Activated CD8-positive, alpha-beta memory T cell treated with anti-CD3 and anti-CD28 coated beads, Interleukin-2, amount 10 ng/mL, durations not matched to agents 7 days and 5 days (primary cell): ENCODE results near the gene ZNF497. TPM values are rescaled to one million over a fixed set of nuclear protein-coding genes. Genes with fewer than 3 reads are reported as not detected.
"Not testable (repeated sequence)": the region's sequence is repeated elsewhere in the genome, so short reads cannot be mapped to it uniquely, and the experiment has no call there.

Source experiments
- ATAC-seq: fragments of 150-1000 bp; cut with Tn5 transposase; one replicate; pipeline ENCODE4 v1.10.0; 2021; ENCODE audit warnings: moderate library complexity
- CTCF ChIA-PET: fragments of 350-600 bp; sonication (Branson Sonifier 250); formaldehyde crosslinking; loops from one replicate; lab custom pipeline; 2021; ENCODE audit warnings: antibody characterized with exemption; lab: Charles Lee
- DNase-seq: peaks from one replicate; pipeline ENCODE4 v3.0.0-alpha.2; 2020
- H3K27ac Mint-ChIP-seq: one replicate; pipeline ENCODE4 v1.8.0; 2021; ENCODE audit warnings: mild to moderate bottlenecking, mixed read lengths
- H3K27me3 Mint-ChIP-seq: one replicate; pipeline ENCODE4 v1.8.0; 2021; ENCODE audit warnings: mixed read lengths
- H3K36me3 Mint-ChIP-seq: one replicate; pipeline ENCODE4 v1.8.0; 2021; ENCODE audit warnings: mild to moderate bottlenecking, mixed read lengths
- H3K4me1 Mint-ChIP-seq: one replicate; pipeline ENCODE4 v1.8.0; 2021; ENCODE audit warnings: mixed read lengths
- H3K4me3 Mint-ChIP-seq: one replicate; pipeline ENCODE4 v1.8.0; 2021; ENCODE audit warnings: mild to moderate bottlenecking, moderate library complexity, mixed read lengths
- H3K9me3 Mint-ChIP-seq: one replicate; pipeline ENCODE4 v1.8.0; 2022; ENCODE audit warnings: low read depth, mixed read lengths
- total RNA-seq, 2 experiments: library from RNA; stranded (reverse); gene quantifications; one replicate each; pipeline ENCODE4 v1.2.3, GENCODE V29; 2021

The ZNF497 gene
- total RNA-seq, 2 experiments from 2014 or later, result 0.87 to 0.91 TPM

- DNase-seq (peak; percentile 98), ATAC-seq (peak; percentile 87)
- peak within 1 kb of the TSS; percentile 98 for H3K4me3 Mint-ChIP-seq
- H3K36me3 Mint-ChIP-seq, result peaks cover 24% of the 10 kb centered on the region
- H3K9me3 Mint-ChIP-seq, result no peaks in the 10 kb centered on the region
- H3K4me1 Mint-ChIP-seq, result peaks cover 47% of the 10 kb centered on the region
- peak within 1 kb of the TSS; percentile 96 for H3K27ac Mint-ChIP-seq
- CTCF ChIA-PET, result interaction anchor here (1.1 to 1.5 kb wide), 2 partner anchors 13 to 133 kb away, joined by 5 to 6 read pairs; partner anchors contain the start of gene ZBTB45
- H3K27me3 Mint-ChIP-seq, result no peaks in the 10 kb centered on the region
These were observed 24.2 kb upstream of the ZNF497 start, which contains the start of gene RPS5 for GRCh38 chr19:58386576-58387337. Gene RPS5, plus strand, starts transcription at chr19:58387269. Its CDS starts 869 bp downstream, at chr19:58388138.

- DNase-seq, result no peak
- no peak for ATAC-seq
- CTCF ChIA-PET, result no interaction called here
- Mint-ChIP-seq H3K4me1 (peaks cover 45% of the 10 kb centered on the region), H3K36me3 (peaks cover 23% of the 10 kb centered on the region), H3K4me3 (peak overlapping the region; percentile 98), H3K27me3 (no peaks in the 10 kb centered on the region), H3K27ac (peak overlapping the region; percentile 96), H3K9me3 (no peaks in the 10 kb centered on the region)
These were observed 23.5 kb upstream of the ZNF497 start for GRCh38 chr19:58385891-58386575.

DNA sequence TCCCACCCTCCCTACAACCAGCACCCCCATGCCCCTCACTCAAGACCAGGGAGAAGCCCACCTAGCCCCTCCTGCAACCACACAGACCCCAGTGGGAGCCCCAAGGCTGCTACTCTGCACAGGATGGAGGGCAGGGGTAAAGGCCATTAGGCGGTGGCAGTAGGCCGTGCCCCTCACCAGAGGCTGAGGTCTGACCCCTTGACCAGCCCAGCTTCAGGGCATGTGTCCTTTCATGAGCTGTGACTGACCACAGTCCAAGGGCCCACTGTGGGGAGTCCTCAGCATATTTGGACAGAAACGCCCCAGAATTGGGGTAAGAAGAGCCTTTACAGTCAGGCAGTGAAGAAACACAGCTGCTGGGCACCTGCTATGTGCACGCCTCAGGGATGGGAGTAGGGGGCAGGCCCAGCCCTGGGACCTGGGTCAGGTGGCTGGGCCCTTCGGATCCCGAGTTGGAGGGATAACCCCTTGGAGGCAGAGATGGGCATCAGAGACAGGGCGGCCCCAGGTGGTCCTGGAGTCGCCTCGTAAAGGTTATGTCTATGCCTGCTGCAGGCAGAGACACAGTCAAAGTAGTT, 22.9 kb upstream of the ZNF497 start:
- ATAC-seq, result no peak

GRCh38 chr19:58382997-58383603, 20.5 kb upstream of the ZNF497 start:
- no peak for DNase-seq
- H3K36me3 Mint-ChIP-seq, result peaks cover 3% of the 10 kb centered on the region
- no peak overlapping the region for H3K4me3 Mint-ChIP-seq
- no peaks in the 10 kb centered on the region for H3K9me3 Mint-ChIP-seq
- H3K27me3 Mint-ChIP-seq, result no peaks in the 10 kb centered on the region
- no peak for ATAC-seq
- peaks cover 42% of the 10 kb centered on the region for H3K4me1 Mint-ChIP-seq
- CTCF ChIA-PET, result no interaction called here
- H3K27ac Mint-ChIP-seq, result no peak overlapping the region

More for the DNA sequence above, 22.9 kb upstream of the ZNF497 start:
- Mint-ChIP-seq H3K4me1 (peaks cover 38% of the 10 kb centered on the region), H3K27ac (peak overlapping the region; percentile 96), H3K36me3 (peaks cover 17% of the 10 kb centered on the region), H3K27me3 (no peaks in the 10 kb centered on the region), H3K4me3 (peak overlapping the region; percentile 98), H3K9me3 (no peaks in the 10 kb centered on the region)
- CTCF ChIA-PET, result no interaction called here
- DNase-seq, result no peak

DNA sequence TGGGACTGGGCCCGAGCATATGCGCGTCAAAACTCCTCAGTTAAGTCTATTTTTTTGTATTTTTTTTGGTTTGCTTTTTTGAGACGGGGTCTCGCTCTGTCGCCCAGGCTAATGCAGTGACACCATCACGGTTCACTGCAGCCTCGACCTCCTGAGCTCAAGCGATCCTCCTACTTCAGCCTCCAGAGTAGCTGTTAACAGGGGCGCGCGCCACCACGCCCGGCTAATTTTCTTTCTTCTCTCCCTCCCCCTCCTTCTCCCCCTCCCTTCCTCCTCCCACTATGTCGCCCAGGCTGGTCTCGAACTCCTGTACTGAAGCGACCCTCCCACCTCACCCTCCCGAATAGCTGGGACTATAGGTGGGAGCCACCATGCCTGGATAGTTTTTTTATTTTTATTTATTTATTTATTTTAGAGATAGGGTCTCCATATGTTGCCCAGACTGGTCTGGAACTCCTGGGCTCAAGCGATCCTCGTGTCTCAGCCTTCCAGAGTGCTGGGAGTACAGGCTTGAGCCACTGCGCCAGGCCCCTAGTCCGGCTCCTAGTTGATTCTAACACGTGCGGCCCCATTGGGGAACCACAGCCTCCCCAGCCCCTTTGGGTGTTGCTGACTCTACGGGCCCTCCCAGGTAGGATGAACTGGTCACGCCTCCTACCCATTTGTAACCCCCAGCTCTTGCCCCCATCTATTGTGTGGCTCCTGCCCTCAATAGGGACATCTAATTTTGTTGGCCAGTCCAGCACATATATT, 19.1 kb upstream of the ZNF497 start:
- Mint-ChIP-seq H3K4me3 (peak overlapping the region; percentile 93), H3K36me3 (no peaks in the 10 kb centered on the region), H3K27me3 (no peaks in the 10 kb centered on the region), H3K4me1 (peaks cover 35% of the 10 kb centered on the region), H3K9me3 (no peaks in the 10 kb centered on the region), H3K27ac (peak overlapping the region; percentile 93)
- ATAC-seq, result no peak
- CTCF ChIA-PET, result interaction anchor here (0.8 to 1.1 kb wide), 3 partner anchors 27 to 138 kb away, joined by 3 read pairs; partner anchors contain the start of genes ZBTB45 and ZNF584
- no peak for DNase-seq

DNA sequence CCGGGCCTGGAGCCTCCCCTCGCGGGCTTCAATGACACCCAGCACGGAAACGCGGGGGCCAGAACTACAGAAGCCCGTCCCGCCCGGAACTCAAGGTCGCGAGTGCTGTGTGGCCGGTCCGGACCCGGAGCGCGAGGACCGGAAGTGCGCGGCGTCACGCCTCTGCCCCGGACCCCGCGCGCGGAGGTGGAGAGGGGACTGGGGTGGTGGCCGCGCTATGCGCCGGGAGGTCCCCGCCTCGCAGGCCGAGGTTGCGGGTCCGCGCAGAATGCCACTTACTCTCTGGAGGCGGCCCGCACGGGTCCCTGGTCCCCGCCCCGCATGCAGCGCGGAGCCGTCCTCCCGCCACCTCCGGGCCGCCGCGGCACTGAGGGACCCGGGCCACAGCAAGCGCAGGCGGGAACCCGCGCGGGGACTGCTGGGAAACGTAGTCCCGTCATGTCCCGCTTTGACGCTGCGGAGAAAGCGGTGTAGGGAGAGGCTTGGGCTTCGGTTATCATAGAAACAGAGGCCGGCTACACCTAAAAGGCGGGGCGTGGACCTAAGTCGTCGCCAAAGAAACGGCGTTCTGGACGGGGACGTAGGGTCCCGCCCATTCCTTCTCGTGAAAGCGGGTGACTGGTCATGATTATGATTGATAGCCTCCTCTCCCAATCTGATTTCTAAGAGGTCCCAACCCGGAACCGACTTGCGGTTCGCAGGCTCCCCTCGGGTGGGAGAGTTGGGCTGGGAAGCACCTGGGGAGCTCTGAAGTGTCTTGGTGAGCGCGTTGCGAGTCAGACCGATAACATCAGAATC, 18.3 kb upstream of the ZNF497 start, which contains the start of gene ZNF837:
ZNF837 (minus strand) TSS at position 369 of the 798 bp plus-strand sequence. CDS start 11,698 bp downstream, outside the sequence.
- DNase-seq, result peak; percentile 99
- Mint-ChIP-seq H3K4me1 (peaks cover 32% of the 10 kb centered on the region), H3K9me3 (no peaks in the 10 kb centered on the region), H3K36me3 (no peaks in the 10 kb centered on the region), H3K4me3 (peak within 1 kb of the TSS; percentile 93), H3K27ac (peak within 1 kb of the TSS; percentile 93), H3K27me3 (no peaks in the 10 kb centered on the region)
- CTCF ChIA-PET, result interaction anchor here (0.8 kb wide), 1 partner anchor 139 kb away, joined by 3 read pairs; the partner anchor contains the start of gene ZBTB45
- ATAC-seq, result peak; percentile 89

DNA sequence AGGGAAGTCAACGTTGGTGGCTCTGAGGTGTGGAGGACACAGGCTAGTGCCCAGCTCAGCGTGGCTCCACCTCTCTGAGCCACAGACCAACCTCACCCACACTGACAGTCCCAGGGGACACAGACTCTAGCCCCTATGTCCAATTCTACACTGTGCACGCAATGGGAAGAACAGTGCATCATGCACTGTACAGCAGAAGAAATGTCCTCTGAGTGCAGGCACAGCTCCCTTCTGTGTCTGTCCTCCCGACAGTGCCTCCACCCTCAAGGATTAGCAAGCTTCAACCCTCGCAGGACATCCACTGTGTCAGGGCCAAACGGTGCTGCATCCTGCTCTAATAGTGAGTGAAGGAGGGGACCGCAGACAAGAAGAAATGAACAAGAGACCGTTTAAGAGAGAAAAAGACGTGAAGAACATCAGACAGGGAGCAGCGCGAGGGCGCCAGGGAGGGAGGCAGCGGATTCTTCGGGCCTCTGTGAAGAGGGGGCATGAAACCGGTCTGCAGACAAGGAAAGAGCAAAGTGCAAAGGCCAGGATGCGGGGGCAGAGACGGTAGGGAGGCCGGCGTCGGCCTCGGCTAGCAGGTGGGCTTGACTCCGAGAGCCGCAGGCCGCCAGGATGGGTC, 17.6 kb upstream of the ZNF497 start:
- Mint-ChIP-seq H3K4me1 (peaks cover 26% of the 10 kb centered on the region), H3K27ac (peak overlapping the region; percentile 93), H3K9me3 (no peaks in the 10 kb centered on the region), H3K4me3 (peak overlapping the region; percentile 93), H3K27me3 (no peaks in the 10 kb centered on the region), H3K36me3 (no peaks in the 10 kb centered on the region)
- no peak for DNase-seq
- peak; percentile 0 for ATAC-seq
- CTCF ChIA-PET, result interaction anchor here (0.9 to 1.0 kb wide), 2 partner anchors 17 to 140 kb away, joined by 3 to 6 read pairs; partner anchors contain the start of genes ZBTB45 and ZNF497

DNA sequence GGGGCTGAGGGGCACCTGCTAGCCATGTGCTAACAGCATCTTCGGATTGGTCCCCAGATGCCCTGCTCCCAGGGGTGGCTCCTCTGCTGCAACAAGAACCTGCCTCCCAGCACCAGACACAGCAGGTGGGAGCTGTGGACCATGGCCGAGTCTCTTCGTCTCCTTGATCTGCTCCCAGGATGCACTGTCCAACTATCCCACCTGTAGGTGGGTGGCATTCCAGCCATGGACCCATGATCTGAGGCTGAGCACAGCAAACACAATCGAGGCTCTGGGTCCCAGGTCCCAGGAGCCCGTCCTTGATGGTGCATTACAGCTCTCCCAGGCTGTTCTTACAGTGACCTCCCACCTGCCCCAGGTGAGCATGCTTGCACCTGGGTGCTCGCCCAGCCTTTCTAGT, 16.7 kb upstream of the ZNF497 start:
- Mint-ChIP-seq H3K27me3 (no peaks in the 10 kb centered on the region), H3K4me1 (peaks cover 24% of the 10 kb centered on the region), H3K4me3 (peak overlapping the region; percentile 93), H3K27ac (peak overlapping the region; percentile 93), H3K9me3 (no peaks in the 10 kb centered on the region), H3K36me3 (no peaks in the 10 kb centered on the region)
- DNase-seq, result no peak
- CTCF ChIA-PET, result interaction anchor here (0.9 to 1.0 kb wide), 2 partner anchors 16 to 141 kb away, joined by 3 to 6 read pairs; partner anchors contain the start of genes ZBTB45 and ZNF497
- no peak for ATAC-seq

DNA sequence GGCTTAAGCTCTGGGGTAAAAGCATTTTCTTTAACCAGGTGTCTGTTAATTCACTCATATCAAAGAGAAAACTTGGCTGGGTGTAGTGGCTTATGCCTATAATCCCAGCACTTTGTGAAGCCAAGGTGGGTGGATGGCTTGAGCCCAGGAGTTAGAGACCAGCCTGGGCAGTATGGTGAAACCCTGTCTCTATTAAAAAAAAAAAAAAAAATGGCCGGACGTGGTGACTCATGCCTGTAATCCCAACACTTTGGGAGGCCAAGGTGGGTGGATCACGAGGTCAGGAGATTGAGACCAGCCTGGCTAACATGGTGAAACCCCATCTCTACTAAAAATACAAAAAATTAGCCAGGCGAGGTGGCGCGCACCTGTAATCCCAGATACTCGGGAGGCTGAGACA, 14.2 kb upstream of the ZNF497 start:
- not testable (repeated sequence) for H3K27me3 Mint-ChIP-seq, H3K9me3 Mint-ChIP-seq, ATAC-seq, DNase-seq, H3K4me3 Mint-ChIP-seq, H3K27ac Mint-ChIP-seq, H3K36me3 Mint-ChIP-seq
- peaks cover 20% of the 10 kb centered on the region for H3K4me1 Mint-ChIP-seq
- CTCF ChIA-PET, result interaction anchor here (1.7 kb wide), 1 partner anchor 14 kb away, joined by 7 read pairs; the partner anchor contains the start of gene ZNF497

DNA sequence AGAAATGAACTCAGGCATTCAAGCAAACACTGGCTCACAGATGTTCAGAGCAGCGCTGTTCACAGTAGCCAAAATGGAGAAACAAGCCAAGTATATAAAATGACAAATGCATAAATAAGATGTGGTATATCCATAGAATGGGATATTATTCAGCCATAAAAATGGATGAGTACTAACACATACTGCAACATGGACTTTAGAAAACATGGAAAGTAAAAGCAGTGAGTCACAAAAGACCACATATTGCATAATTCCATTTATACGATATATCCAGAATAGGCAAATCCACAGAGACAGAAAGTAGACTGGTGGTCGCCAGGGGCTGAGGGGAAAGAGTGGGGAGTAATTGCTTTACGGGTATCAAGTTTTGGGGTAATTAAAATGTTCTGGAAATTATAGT, 11.6 kb upstream of the ZNF497 start:
- H3K27ac Mint-ChIP-seq, result no peak overlapping the region
- CTCF ChIA-PET, result interaction anchor here (1.2 kb wide), 1 partner anchor 26 kb away, joined by 3 read pairs; no protein-coding TSS in a partner anchor
- peaks cover 5% of the 10 kb centered on the region for H3K4me1 Mint-ChIP-seq
- no peak for DNase-seq
- no peak overlapping the region for H3K4me3 Mint-ChIP-seq
- no peaks in the 10 kb centered on the region for H3K36me3 Mint-ChIP-seq
- ATAC-seq, result no peak
- no peaks in the 10 kb centered on the region for H3K27me3 Mint-ChIP-seq
- H3K9me3 Mint-ChIP-seq, result no peaks in the 10 kb centered on the region
